Measurements from ENCODE around the gene DENND4A.

DNA sequence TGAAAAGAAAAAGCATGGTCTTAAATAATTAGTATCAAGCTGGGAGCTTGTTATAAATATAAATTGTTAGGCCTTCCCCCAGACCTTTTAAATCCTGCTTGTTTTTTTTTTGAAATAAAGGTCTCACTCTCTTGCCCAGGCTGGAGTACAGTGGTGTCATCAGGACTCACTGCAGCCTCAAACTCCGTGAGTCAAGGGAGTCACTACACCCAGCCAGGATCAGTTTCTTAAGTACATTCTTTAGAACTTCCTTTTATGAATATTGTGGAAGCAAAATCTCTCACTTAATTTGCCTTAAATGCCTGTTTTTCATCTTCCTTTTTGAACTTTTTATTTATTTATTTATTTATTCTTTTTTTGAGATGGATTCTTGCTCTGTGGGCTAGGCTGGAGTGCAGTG lies 20.8 kb upstream of the DENND4A start:
- no peak for TF ChIP-seq POLR2A (IDR thresholded peaks at IDR 0.05)
- TF ChIP-seq, protein P1, sequence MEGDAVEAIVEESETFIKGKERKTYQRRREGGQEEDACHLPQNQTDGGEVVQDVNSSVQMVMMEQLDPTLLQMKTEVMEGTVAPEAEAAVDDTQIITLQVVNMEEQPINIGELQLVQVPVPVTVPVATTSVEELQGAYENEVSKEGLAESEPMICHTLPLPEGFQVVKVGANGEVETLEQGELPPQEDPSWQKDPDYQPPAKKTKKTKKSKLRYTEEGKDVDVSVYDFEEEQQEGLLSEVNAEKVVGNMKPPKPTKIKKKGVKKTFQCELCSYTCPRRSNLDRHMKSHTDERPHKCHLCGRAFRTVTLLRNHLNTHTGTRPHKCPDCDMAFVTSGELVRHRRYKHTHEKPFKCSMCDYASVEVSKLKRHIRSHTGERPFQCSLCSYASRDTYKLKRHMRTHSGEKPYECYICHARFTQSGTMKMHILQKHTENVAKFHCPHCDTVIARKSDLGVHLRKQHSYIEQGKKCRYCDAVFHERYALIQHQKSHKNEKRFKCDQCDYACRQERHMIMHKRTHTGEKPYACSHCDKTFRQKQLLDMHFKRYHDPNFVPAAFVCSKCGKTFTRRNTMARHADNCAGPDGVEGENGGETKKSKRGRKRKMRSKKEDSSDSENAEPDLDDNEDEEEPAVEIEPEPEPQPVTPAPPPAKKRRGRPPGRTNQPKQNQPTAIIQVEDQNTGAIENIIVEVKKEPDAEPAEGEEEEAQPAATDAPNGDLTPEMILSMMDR (IDR thresholded peaks at IDR 0.05) = no peak
